Spleen (tissue), 7 donors: ENCODE data around the gene NANOS3.

ENCODE experiments used
- POLR2AphosphoS5 ChIP-seq, 3 donors: sonication (generic); formaldehyde crosslinking; IDR thresholded peaks; one replicate each; pipeline ENCODE4 v1.5.1; 2017; ENCODE audit warnings: antibody characterized with exemption in 3 of 3
- TF ChIP-seq, protein P1 (sequence below), 11 experiments: fragments of 200-600 bp in 7 of 11; fragments of 450-650 bp in 4 of 11; sonication (generic) in 4 of 11; IDR thresholded peaks in 8 of 11; conservative IDR thresholded peaks in 3 of 11; 1 replicate in 7 of 11; 2 replicates in 4 of 11; pipeline versions ENCODE4 v1.4.0 to v1.8.0; 2016 to 2021; ENCODE audit warnings: antibody characterized with exemption in 11 of 11, inconsistent platforms in 4 of 11, mild to moderate bottlenecking in 1 of 11
- donor health status: DM: no; HTN: no; CAD: no; lungs with moderate emphysema.
- donor health status: DM: no; HTN: no; CAD: no.
- donor health status: DM: no; HTN: no; CAD: no.

DNA sequence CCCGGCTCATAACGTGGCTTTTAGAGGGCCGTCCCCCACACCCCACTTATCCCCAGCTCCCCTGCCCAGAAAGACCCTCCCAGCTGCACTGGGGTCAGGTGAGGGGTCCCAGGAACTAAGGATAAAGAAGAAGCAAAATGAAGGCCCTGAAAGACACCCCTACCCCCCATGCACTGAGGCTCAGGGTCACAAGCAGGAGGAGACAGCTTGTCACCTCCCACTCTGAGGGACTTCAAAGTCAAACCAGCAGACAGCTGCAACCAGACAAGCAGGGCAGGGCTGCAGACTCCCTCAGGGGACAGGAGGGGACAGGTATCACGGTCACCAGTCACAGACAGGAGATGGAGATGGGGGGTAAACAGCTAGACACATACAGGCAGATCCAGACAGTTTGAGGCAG is 6.1 kb upstream of the NANOS3 start:
- TF ChIP-seq, protein P1, sequence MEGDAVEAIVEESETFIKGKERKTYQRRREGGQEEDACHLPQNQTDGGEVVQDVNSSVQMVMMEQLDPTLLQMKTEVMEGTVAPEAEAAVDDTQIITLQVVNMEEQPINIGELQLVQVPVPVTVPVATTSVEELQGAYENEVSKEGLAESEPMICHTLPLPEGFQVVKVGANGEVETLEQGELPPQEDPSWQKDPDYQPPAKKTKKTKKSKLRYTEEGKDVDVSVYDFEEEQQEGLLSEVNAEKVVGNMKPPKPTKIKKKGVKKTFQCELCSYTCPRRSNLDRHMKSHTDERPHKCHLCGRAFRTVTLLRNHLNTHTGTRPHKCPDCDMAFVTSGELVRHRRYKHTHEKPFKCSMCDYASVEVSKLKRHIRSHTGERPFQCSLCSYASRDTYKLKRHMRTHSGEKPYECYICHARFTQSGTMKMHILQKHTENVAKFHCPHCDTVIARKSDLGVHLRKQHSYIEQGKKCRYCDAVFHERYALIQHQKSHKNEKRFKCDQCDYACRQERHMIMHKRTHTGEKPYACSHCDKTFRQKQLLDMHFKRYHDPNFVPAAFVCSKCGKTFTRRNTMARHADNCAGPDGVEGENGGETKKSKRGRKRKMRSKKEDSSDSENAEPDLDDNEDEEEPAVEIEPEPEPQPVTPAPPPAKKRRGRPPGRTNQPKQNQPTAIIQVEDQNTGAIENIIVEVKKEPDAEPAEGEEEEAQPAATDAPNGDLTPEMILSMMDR (IDR thresholded peaks at IDR 0.05 in 8 of 11, conservative IDR thresholded peaks at IDR 0.05 in 3 of 11), result no peak
- TF ChIP-seq POLR2AphosphoS5 (IDR thresholded peaks at IDR 0.05), result no peak
